ENCODE data around the gene CXorf65.

GRCh38 chrX:71107762-71108360 lies 1.3 kb upstream of the CXorf65 start:
- TF ChIP-seq CTCF (conservative IDR thresholded peaks at IDR 0.05; ENCODE audit: low read depth, low read length) (no peak), EZH2 (IDR thresholded peaks at IDR 0.05; ENCODE audit: borderline replicate concordance, low read depth, low read length, poor library complexity, severe bottlenecking) (no peak)

Data from A673 (cell line).